IPS-11a (cell line): Measurements from ENCODE around the gene SMIM38.
"Not testable (repeated sequence)": the region's sequence is repeated elsewhere in the genome, so short reads cannot be mapped to it uniquely, and the experiment has no call there.

ENCODE experiments used
- H3K4me3 ChIP-seq: one replicate; pipeline ENCODE4 v1.5.1; 2013; ENCODE audit warnings: low read depth, low read length, control low read depth

SMIM38 gene

GRCh38 chr11:69137151-69137844 lies 18.4 kb upstream of the SMIM38 start:
- no peak overlapping the region for H3K4me3 ChIP-seq

- no peak overlapping the region for H3K4me3 ChIP-seq
Observed at GRCh38 chr11:69138265-69138664, 17.5 kb upstream of the SMIM38 start.

- H3K4me3 ChIP-seq = not testable (repeated sequence)
Observed at GRCh38 chr11:69140161-69140560, 15.6 kb upstream of the SMIM38 start.

- H3K4me3 ChIP-seq = no peak overlapping the region
Observed at GRCh38 chr11:69140635-69141034, 15.1 kb upstream of the SMIM38 start.

GRCh38 chr11:69141742-69142141 lies 14.0 kb upstream of the SMIM38 start:
- H3K4me3 ChIP-seq = no peak overlapping the region

- no peak overlapping the region for H3K4me3 ChIP-seq
Observed at GRCh38 chr11:69142895-69143294, 12.8 kb upstream of the SMIM38 start.

- no peak overlapping the region for H3K4me3 ChIP-seq
Observed at GRCh38 chr11:69144316-69145049, 11.3 kb upstream of the SMIM38 start.

- H3K4me3 ChIP-seq = no peak overlapping the region
Observed at GRCh38 chr11:69145050-69145380, 10.7 kb upstream of the SMIM38 start.

- no peak overlapping the region for H3K4me3 ChIP-seq
Observed at GRCh38 chr11:69148377-69148762, 7.4 kb upstream of the SMIM38 start.

GRCh38 chr11:69148806-69149205 lies 6.9 kb upstream of the SMIM38 start:
- H3K4me3 ChIP-seq = no peak overlapping the region

GRCh38 chr11:69149338-69150045 lies 6.2 kb upstream of the SMIM38 start:
- H3K4me3 ChIP-seq = not testable (repeated sequence)

- no peak overlapping the region for H3K4me3 ChIP-seq
Observed at GRCh38 chr11:69150175-69150574, 5.6 kb upstream of the SMIM38 start.

GRCh38 chr11:69151836-69152235 lies 3.9 kb upstream of the SMIM38 start:
- no peak overlapping the region for H3K4me3 ChIP-seq

GRCh38 chr11:69152733-69153421 lies 2.9 kb upstream of the SMIM38 start:
- H3K4me3 ChIP-seq = no peak overlapping the region

GRCh38 chr11:69153661-69154060 lies 2.1 kb upstream of the SMIM38 start:
- no peak overlapping the region for H3K4me3 ChIP-seq

GRCh38 chr11:69154211-69154913 lies 1.4 kb upstream of the SMIM38 start:
- no peak overlapping the region for H3K4me3 ChIP-seq

- H3K4me3 ChIP-seq = no peak overlapping the region
Observed at GRCh38 chr11:69154938-69155301, 815 bp upstream of the SMIM38 start.

- H3K4me3 ChIP-seq = no peak overlapping the region
Observed at GRCh38 chr11:69156235-69156639, 502 bp downstream of the SMIM38 start.

- H3K4me3 ChIP-seq = no peak overlapping the region
Observed at GRCh38 chr11:69156673-69157155, 979 bp downstream of the SMIM38 start.

GRCh38 chr11:69157156-69157821 lies 1.6 kb downstream of the SMIM38 start:
- no peak overlapping the region for H3K4me3 ChIP-seq
